Neuronal stem cell (in vitro differentiated cells): ENCODE data around the gene NRCAM.

Experiments
- DNase-seq: peaks from one replicate; pipeline ENCODE4 v3.0.0-alpha.2; 2013; ENCODE audit warnings: low spot score
- H2AFZ ChIP-seq: one replicate; pipeline ENCODE4 v1.6.1; 2013; ENCODE audit warnings: mild to moderate bottlenecking, low read length, inconsistent platforms
- H2AK5ac ChIP-seq: 2 replicates; pipeline ENCODE4 v1.6.1; 2013; ENCODE audit warnings: low read depth, mild to moderate bottlenecking, inconsistent platforms, low read length, moderate library complexity, mixed read lengths
- H2BK120ac ChIP-seq: 2 replicates; pipeline ENCODE4 v1.6.1; 2013; ENCODE audit warnings: low read depth, mild to moderate bottlenecking, inconsistent platforms, low read length, moderate library complexity, mixed read lengths
- H2BK12ac ChIP-seq: one replicate; pipeline ENCODE4 v1.6.1; 2013; ENCODE audit warnings: low read length, inconsistent platforms
- H2BK15ac ChIP-seq: 2 replicates; pipeline ENCODE4 v1.6.1; 2013; ENCODE audit warnings: mild to moderate bottlenecking, low read length, inconsistent platforms, mixed read lengths
- H2BK5ac ChIP-seq: one replicate; pipeline ENCODE4 v1.6.1; 2013; ENCODE audit warnings: inconsistent platforms, mild to moderate bottlenecking, low read length, moderate library complexity
- H3K14ac ChIP-seq: one replicate; pipeline ENCODE4 v1.6.1; 2013; ENCODE audit warnings: low read length, inconsistent platforms
- H3K18ac ChIP-seq: 2 replicates; pipeline ENCODE4 v1.6.1; 2013; ENCODE audit warnings: low read length, inconsistent platforms
- H3K23ac ChIP-seq: 2 replicates; pipeline ENCODE4 v1.6.1; 2013; ENCODE audit warnings: low read depth, mild to moderate bottlenecking, mixed read lengths, low read length, inconsistent platforms; ENCODE audit not compliant: poor library complexity
- H3K27ac ChIP-seq: replicated peaks from 3 replicates; pipeline ENCODE4 v1.5.1; 2013; ENCODE audit warnings: low read length, inconsistent platforms
- H3K27me3 ChIP-seq, 3 experiments: 2 replicates each; pipeline ENCODE4 v1.6.1; 2013; ENCODE audit warnings: low read length in 3 of 3, mild to moderate bottlenecking in 2 of 3, inconsistent platforms in 1 of 3, low read depth in 1 of 3, mixed read lengths in 1 of 3, moderate library complexity in 1 of 3; ENCODE audit not compliant: control insufficient read depth in 3 of 3, insufficient read depth in 3 of 3
- H3K36me3 ChIP-seq, 2 donors: replicated peaks in 1 of 2; 2 replicates each; pipeline ENCODE4 v1.6.1; 2013; ENCODE audit warnings: low read length in 2 of 2; ENCODE audit not compliant: control insufficient read depth in 2 of 2, insufficient read depth in 2 of 2
- H3K4ac ChIP-seq: 2 replicates; pipeline ENCODE4 v1.6.1; 2013; ENCODE audit warnings: inconsistent platforms, mild to moderate bottlenecking, low read length, moderate library complexity
- H3K4me1 ChIP-seq, 2 donors: 1 replicate in 1 of 2; 2 replicates in 1 of 2; pipeline ENCODE4 v1.6.1; 2013; ENCODE audit warnings: low read length in 2 of 2, low read depth in 1 of 2; ENCODE audit not compliant: control insufficient read depth in 2 of 2, insufficient read depth in 1 of 2
- H3K4me2 ChIP-seq: one replicate; pipeline ENCODE4 v1.6.1; 2013; ENCODE audit warnings: mild to moderate bottlenecking, low read length, inconsistent platforms; ENCODE audit not compliant: insufficient read depth, poor library complexity, severe bottlenecking
- H3K4me3 ChIP-seq, 2 donors: 2 replicates each; pipeline ENCODE4 v1.5.1; 2013; ENCODE audit warnings: low read length in 2 of 2, mild to moderate bottlenecking in 2 of 2, inconsistent platforms in 1 of 2, moderate library complexity in 1 of 2
- H3K79me1 ChIP-seq: one replicate; pipeline ENCODE4 v1.6.1; 2013; ENCODE audit warnings: low read depth, mild to moderate bottlenecking, inconsistent platforms, low read length, moderate library complexity
- H3K9ac ChIP-seq: one replicate; pipeline ENCODE4 v1.6.1; 2013; ENCODE audit warnings: mild to moderate bottlenecking, low read depth, low read length, inconsistent platforms; ENCODE audit not compliant: poor library complexity
- H3K9me3 ChIP-seq, 2 donors: replicated peaks in 1 of 2; 2 replicates each; pipeline versions ENCODE3 to v1.6.1; 2013; ENCODE audit warnings: low read length in 2 of 2, mild to moderate bottlenecking in 2 of 2, inconsistent platforms in 1 of 2, low read depth in 1 of 2, mixed read lengths in 1 of 2, moderate library complexity in 1 of 2; ENCODE audit not compliant: control insufficient read depth in 2 of 2, insufficient read depth in 1 of 2
- H4K8ac ChIP-seq: one replicate; pipeline ENCODE4 v1.6.1; 2013; ENCODE audit warnings: low read depth, mild to moderate bottlenecking, inconsistent platforms, low read length, moderate library complexity
- H4K91ac ChIP-seq: one replicate; pipeline ENCODE4 v1.6.1; 2013; ENCODE audit warnings: low read length, low read depth, mild to moderate bottlenecking, inconsistent platforms; ENCODE audit not compliant: poor library complexity
- WGBS, 2 donors: extraction: QIAGEN DNeasy Blood & Tissue Kit; methylation state at CpG; one replicate each; pipeline ENCODE4 v1.1.7; 2013; ENCODE audit warnings: missing lambda C conversion rate in 2 of 2, mixed read lengths in 1 of 2; ENCODE audit not compliant: insufficient read length in 2 of 2, insufficient replicate concordance in 1 of 2; ENCODE audit errors: extremely low coverage in 2 of 2; 5-methylcytosine and 5-hydroxymethylcytosine counted together

Gene NRCAM

DNA sequence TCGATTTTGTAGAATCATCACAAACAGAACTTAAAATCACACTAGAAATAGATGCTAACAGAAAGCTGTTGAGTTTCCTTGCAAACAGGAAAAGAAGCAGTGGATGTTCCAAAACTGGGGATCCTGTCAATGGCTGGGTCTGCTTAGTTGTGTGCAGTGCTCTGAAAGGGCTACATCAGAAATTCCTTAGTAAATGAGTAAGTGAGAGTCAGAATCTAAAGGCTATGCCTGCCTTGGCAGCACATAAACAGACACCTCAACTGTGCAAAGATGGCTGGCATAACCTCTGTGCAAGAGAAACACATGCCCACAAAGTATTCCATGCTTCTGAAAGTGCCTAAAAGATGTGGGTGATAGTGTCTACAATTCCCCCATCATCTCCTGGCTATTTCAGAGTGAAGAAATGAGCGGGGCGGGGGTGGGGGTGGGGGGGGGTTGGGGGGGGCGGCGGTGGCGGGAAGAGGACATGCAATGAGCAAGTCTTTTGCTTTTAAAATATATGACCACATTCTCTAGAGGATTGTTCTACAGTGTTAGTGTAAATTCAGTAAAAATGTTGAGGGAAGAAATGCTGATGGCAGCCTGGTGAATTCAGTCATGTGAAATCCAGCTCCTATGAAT is 187.9 kb downstream of the NRCAM start:
- no peaks in the 10 kb centered on the region for H3K79me1 ChIP-seq
- no peaks in the 10 kb centered on the region for H3K9me3 ChIP-seq

DNA sequence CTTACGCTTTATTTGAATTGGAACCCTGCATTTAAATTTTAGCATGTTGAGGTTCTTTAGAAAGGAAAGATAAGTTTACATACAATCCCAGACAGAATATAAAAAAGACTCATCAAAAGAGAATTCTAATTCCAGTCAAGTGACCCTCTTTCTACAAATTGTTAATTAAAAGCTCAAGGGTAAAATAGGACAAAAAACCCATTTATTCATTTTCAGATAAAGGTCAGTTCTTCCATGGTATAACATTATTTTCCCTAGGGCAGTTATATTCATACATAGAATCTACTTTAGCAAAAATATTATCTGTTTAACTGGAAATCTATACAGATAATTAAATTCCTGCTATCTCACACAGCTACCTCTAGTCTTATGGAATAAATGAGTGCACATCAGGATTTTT is 188.6 kb downstream of the NRCAM start:
- H3K14ac ChIP-seq, result no peak overlapping the region
- H2BK5ac ChIP-seq, result no peak overlapping the region
- no peak overlapping the region for H3K4me3 ChIP-seq
- no peak overlapping the region for H2AFZ ChIP-seq
- no CpG with 5 or more reads among the region's 1 CpG for WGBS, 2 donors
- no peak overlapping the region for H3K4me2 ChIP-seq
- no peak overlapping the region for H4K91ac ChIP-seq
- no peak overlapping the region for H4K8ac ChIP-seq
- H3K27ac ChIP-seq, result no peak overlapping the region
- H3K9ac ChIP-seq, result no peak overlapping the region
- no peak overlapping the region for H3K4ac ChIP-seq
- H3K79me1 ChIP-seq, result no peaks in the 10 kb centered on the region
- H3K9me3 ChIP-seq, result no peaks in the 10 kb centered on the region
- H2AK5ac ChIP-seq, result no peak overlapping the region
- no peak overlapping the region for H2BK15ac ChIP-seq
- no peak overlapping the region for H3K23ac ChIP-seq
- H3K27me3 ChIP-seq, result no peaks in the 10 kb centered on the region
- no peak overlapping the region for H3K18ac ChIP-seq
- H2BK120ac ChIP-seq, result no peak overlapping the region
- no peak for DNase-seq
- no peaks in the 10 kb centered on the region for H3K36me3 ChIP-seq
- no peak overlapping the region for H2BK12ac ChIP-seq
- peaks cover 2 to 6% of the 10 kb centered on the region in 2 donors for H3K4me1 ChIP-seq

More for the DNA sequence above, 187.9 kb downstream of the NRCAM start:
- no peak overlapping the region for H2AK5ac ChIP-seq
- H2BK15ac ChIP-seq, result no peak overlapping the region
- H3K9ac ChIP-seq, result no peak overlapping the region
- no peak overlapping the region for H2AFZ ChIP-seq
- H3K4me2 ChIP-seq, result no peak overlapping the region
- no peak overlapping the region for H3K4ac ChIP-seq
- H2BK120ac ChIP-seq, result no peak overlapping the region
- no CpG with 5 or more reads among the region's 6 CpGs for WGBS, 2 donors
- no peak overlapping the region for H4K8ac ChIP-seq
- H3K4me1 ChIP-seq, result peaks cover 2 to 6% of the 10 kb centered on the region in 2 donors
- H3K27me3 ChIP-seq, result no peaks in the 10 kb centered on the region
- H3K23ac ChIP-seq, result no peak overlapping the region
- no peak overlapping the region for H4K91ac ChIP-seq
- H3K14ac ChIP-seq, result no peak overlapping the region
- H3K18ac ChIP-seq, result no peak overlapping the region
- no peak overlapping the region for H2BK12ac ChIP-seq
- H3K27ac ChIP-seq, result no peak overlapping the region
- no peak overlapping the region for H3K4me3 ChIP-seq
- DNase-seq, result no peak
- H3K36me3 ChIP-seq, result no peaks in the 10 kb centered on the region
- H2BK5ac ChIP-seq, result no peak overlapping the region

DNA sequence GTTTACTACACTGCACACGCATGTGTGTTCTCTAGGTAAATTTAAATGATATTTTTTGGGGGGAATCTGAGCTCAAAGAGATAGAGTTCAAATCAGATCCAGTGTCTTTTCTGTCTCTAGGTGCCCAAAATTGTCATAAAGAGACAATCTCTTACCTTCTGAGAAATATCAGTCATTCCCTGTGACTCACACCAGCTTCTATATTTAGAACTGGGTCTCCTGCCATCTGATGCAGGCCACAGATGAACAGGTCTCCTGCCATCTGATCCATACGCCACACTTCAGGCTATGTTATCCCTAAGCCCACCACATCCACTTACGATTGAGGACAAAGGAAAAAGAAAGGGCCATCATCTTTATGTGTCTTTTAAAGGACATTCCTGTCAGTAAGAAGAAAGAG is 189.7 kb downstream of the NRCAM start:
- H3K27me3 ChIP-seq, result no peaks in the 10 kb centered on the region
- no peak overlapping the region for H3K9ac ChIP-seq
- H2AFZ ChIP-seq, result no peak overlapping the region
- no peaks in the 10 kb centered on the region for H3K9me3 ChIP-seq
- H3K36me3 ChIP-seq, result no peaks in the 10 kb centered on the region
- H3K23ac ChIP-seq, result no peak overlapping the region
- no peak overlapping the region for H3K4ac ChIP-seq
- no peak overlapping the region for H2AK5ac ChIP-seq
- H3K79me1 ChIP-seq, result no peaks in the 10 kb centered on the region
- H4K91ac ChIP-seq, result no peak overlapping the region
- WGBS, 2 donors, result no CpG with 5 or more reads among the region's 3 CpGs
- no peak for DNase-seq
- no peak overlapping the region for H3K4me2 ChIP-seq
- no peak overlapping the region for H3K14ac ChIP-seq
- H3K4me3 ChIP-seq, result no peak overlapping the region
- no peak overlapping the region for H2BK120ac ChIP-seq
- no peak overlapping the region for H4K8ac ChIP-seq
- no peak overlapping the region for H2BK15ac ChIP-seq
- peaks cover 2 to 6% of the 10 kb centered on the region in 2 donors for H3K4me1 ChIP-seq
- no peak overlapping the region for H2BK5ac ChIP-seq
- no peak overlapping the region for H3K18ac ChIP-seq
- no peak overlapping the region for H3K27ac ChIP-seq
- H2BK12ac ChIP-seq, result no peak overlapping the region

DNA sequence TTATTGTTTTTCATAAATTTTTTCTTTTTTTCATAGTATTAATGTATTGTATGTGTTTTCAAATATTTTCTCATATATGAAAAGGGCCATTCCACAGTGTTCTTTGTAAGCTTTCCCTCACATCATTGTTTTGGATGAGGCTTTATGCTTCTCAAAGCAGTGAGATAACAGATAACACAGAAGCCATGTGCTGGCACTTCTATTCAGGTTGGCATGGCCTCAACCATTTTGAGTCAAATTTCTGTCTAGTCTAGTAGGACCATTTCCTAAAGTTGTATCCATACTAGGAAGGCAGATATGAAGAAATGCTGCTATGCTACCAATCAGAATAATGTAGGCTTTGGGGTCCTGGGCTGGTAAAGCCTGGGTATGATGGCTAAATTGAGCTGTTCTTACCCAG is 190.2 kb downstream of the NRCAM start:
- Histone ChIP-seq H4K91ac (no peak overlapping the region), H2BK15ac (no peak overlapping the region), H3K27me3 (no peaks in the 10 kb centered on the region), H2AFZ (no peak overlapping the region), H3K79me1 (no peaks in the 10 kb centered on the region), H3K4me2 (no peak overlapping the region), H3K23ac (no peak overlapping the region), H3K9me3 (no peaks in the 10 kb centered on the region), H4K8ac (no peak overlapping the region), H3K18ac (no peak overlapping the region), H2BK120ac (no peak overlapping the region), H3K4me3 (no peak overlapping the region), H3K27ac (no peak overlapping the region), H3K4me1 (peaks cover 2 to 6% of the 10 kb centered on the region in 2 donors), H2AK5ac (no peak overlapping the region), H3K14ac (no peak overlapping the region), H3K36me3 (no peaks in the 10 kb centered on the region), H2BK5ac (no peak overlapping the region), H2BK12ac (no peak overlapping the region), H3K4ac (no peak overlapping the region), H3K9ac (no peak overlapping the region)
- DNase-seq, result no peak
